A549 treated with Hydrocortisone at 1 μM for 4 hours (cell line): ENCODE results near the gene HECW1. TPM values are rescaled to one million over a fixed set of nuclear protein-coding genes. Genes with fewer than 3 reads are reported as not detected.

Experiments used
- total RNA-seq: library from RNA; stranded (reverse); fragments of 200-300 nt; extraction: Qiagen RNA extraction; gene quantifications from 5 replicates; pipeline ENCODE4 v1.2.3, GENCODE V29; 2022

HECW1 gene
- 14.4 to 18.0 TPM (median 17.1 TPM) in 5 replicates for total RNA-seq

GRCh38 chr7:43112459-43112940 lies at the start of gene HECW1:
Gene HECW1 (plus strand): TSS chr7:43112647. CDS start chr7:43243906, 131,259 bp downstream.

GRCh38 chr7:43582503-43583423 lies 470.3 kb downstream of the HECW1 start, which contains the start of gene STK17A:
Gene STK17A (plus strand): TSS chr7:43583108. CDS start chr7:43583244, 136 bp downstream.

Other genes with a start within 250 kb of the HECW1 start
- gene C7orf25, start 200.6 kb upstream of the HECW1 start, total RNA-seq, result 1.8 to 4.3 TPM (median 2.2 TPM) in 5 replicates
- 166 to 218 TPM (median 206 TPM) in 5 replicates for gene PSMA2, start 180.5 kb upstream of the HECW1 start, total RNA-seq
- gene MRPL32, start 180.3 kb upstream of the HECW1 start, total RNA-seq, result 66.5 to 76.3 TPM (median 72.0 TPM) in 5 replicates